ENCODE results near the gene FLAD1.

DNA sequence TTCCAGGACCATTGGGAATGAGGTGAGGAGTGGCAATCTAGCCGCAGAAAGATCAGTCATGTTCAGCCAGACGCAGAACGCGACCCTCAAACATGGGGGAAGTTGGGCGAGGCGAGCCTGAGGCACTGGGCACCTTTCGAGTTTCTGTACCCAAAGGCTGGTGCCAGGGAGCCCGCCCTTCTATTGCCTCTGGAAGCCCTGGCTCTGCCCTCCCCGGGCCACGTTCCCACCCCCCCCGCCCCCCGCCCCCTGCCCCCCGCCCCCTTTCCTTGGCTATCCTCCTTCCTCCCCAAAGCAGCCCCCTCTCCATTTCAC is 17.2 kb downstream of the FLAD1 start:
- TF ChIP-seq, protein P1, sequence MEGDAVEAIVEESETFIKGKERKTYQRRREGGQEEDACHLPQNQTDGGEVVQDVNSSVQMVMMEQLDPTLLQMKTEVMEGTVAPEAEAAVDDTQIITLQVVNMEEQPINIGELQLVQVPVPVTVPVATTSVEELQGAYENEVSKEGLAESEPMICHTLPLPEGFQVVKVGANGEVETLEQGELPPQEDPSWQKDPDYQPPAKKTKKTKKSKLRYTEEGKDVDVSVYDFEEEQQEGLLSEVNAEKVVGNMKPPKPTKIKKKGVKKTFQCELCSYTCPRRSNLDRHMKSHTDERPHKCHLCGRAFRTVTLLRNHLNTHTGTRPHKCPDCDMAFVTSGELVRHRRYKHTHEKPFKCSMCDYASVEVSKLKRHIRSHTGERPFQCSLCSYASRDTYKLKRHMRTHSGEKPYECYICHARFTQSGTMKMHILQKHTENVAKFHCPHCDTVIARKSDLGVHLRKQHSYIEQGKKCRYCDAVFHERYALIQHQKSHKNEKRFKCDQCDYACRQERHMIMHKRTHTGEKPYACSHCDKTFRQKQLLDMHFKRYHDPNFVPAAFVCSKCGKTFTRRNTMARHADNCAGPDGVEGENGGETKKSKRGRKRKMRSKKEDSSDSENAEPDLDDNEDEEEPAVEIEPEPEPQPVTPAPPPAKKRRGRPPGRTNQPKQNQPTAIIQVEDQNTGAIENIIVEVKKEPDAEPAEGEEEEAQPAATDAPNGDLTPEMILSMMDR (IDR thresholded peaks at IDR 0.05): no peak
- TF ChIP-seq POLR2A (IDR thresholded peaks at IDR 0.05) (no peak), EP300 (IDR thresholded peaks at IDR 0.05) (no peak)

Measured in ovary (tissue), 3 donors.